HCT116 (cell line): ENCODE measurements around the gene ARID5B. TPM values are rescaled to one million over a fixed set of nuclear protein-coding genes. Genes with fewer than 3 reads are reported as not detected.

ENCODE experiments used
- ATAC-seq: fragments of 200-7000 bp; cut with Tn5 transposase; 2 replicates; pipeline ENCODE4 v1.9.1; 2020; ENCODE audit warnings: mild to moderate bottlenecking, moderate library complexity
- BruUV-seq: library from RNA; stranded (reverse); fragments of 400-500 nt; replicated peaks from 2 replicates; lab custom pipeline; 2021; lab: Mats Ljungman, UMichigan
- CTCF ChIA-PET: fragments of 300-600 bp; sonication (Branson Sonifier 250); formaldehyde crosslinking; loops from one replicate; lab custom pipeline; 2021; ENCODE audit warnings: antibody characterized with exemption; lab: Charles Lee
- POLR2A ChIA-PET: fragments of 300-600, 350-600 bp; sonication (Branson Sonifier 250); formaldehyde crosslinking; loops from one replicate; lab custom pipeline; 2021; ENCODE audit warnings: antibody characterized with exemption; lab: Charles Lee
- RAD21 ChIA-PET, 2 experiments: fragments of 300-600 bp; sonication (Branson Sonifier 250); formaldehyde crosslinking; loops; one replicate each; lab custom pipeline; 2023; ENCODE audit warnings: low total read pairs in 2 of 2; ENCODE audit not compliant: uncharacterized antibody in 2 of 2, unreplicated experiment in 2 of 2, low non-redundant PET in 1 of 2; lab: Charles Lee
- DNase-seq: peaks from one replicate; pipeline ENCODE4 v3.0.0-alpha.2; 2010; ENCODE audit warnings: low read depth, low spot score
- H2AFZ ChIP-seq: fragments of 200-600 bp; shearing (Covaris generic), sonication (generic); 2 replicates; pipeline ENCODE4 v1.6.1; 2017; ENCODE audit warnings: low read depth, mixed run types, mixed read lengths, antibody characterized with exemption, low read length; ENCODE audit not compliant: poor library complexity, severe bottlenecking
- H3K27ac ChIP-seq: 2 replicates; pipeline ENCODE4 v1.5.1; 2012; ENCODE audit warnings: low read depth, low read length
- H3K27me3 ChIP-seq: fragments of 200-600 bp; sonication (generic); 2 replicates; pipeline ENCODE4 v1.6.1; 2016; ENCODE audit warnings: mixed run types, low read length, mixed read lengths; ENCODE audit not compliant: insufficient read depth
- H3K36me3 ChIP-seq, 2 experiments: fragments of 200-500 bp in 1 of 2; fragments of 200-600 bp in 1 of 2; sonication (Bioruptor generic) in 1 of 2; sonication (generic) in 1 of 2; 2 replicates each; pipeline versions ENCODE4 v1.5.1 to v1.6.1; 2014 to 2016; ENCODE audit warnings: low read length in 2 of 2, inconsistent platforms in 1 of 2, mixed read lengths in 1 of 2, mixed run types in 1 of 2; ENCODE audit not compliant: insufficient read depth in 2 of 2, control insufficient read depth in 1 of 2
- H3K4me1 ChIP-seq, 2 experiments: fragments of 200-600 bp in 1 of 2; sonication (generic) in 1 of 2; 2 replicates each; pipeline versions ENCODE4 v1.5.1 to v1.6.1; 2012 to 2017; ENCODE audit warnings: low read length in 2 of 2, inconsistent platforms in 1 of 2, mild to moderate bottlenecking in 1 of 2, mixed read lengths in 1 of 2, mixed run types in 1 of 2, moderate library complexity in 1 of 2; ENCODE audit not compliant: insufficient read depth in 2 of 2, control insufficient read depth in 1 of 2
- H3K4me2 ChIP-seq: fragments of 200-600 bp; sonication (generic); 2 replicates; pipeline ENCODE4 v1.6.1; 2017; ENCODE audit warnings: mixed run types, low read length, mixed read lengths
- H3K4me3 ChIP-seq, 2 experiments: fragments of 200-600 bp in 1 of 2; sonication (generic) in 1 of 2; replicated peaks in 1 of 2; 2 replicates each; pipeline ENCODE4 v1.5.1; 2011 to 2016; ENCODE audit warnings: low read length in 2 of 2, control low read depth in 1 of 2, low read depth in 1 of 2, mild to moderate bottlenecking in 1 of 2, mixed read lengths in 1 of 2, mixed run types in 1 of 2
- H3K79me2 ChIP-seq: fragments of 200-600 bp; sonication (generic); 2 replicates; pipeline ENCODE4 v1.6.1; 2017; ENCODE audit warnings: mild to moderate bottlenecking, mixed run types, low read length, moderate library complexity, mixed read lengths; ENCODE audit not compliant: insufficient read depth
- H3K9ac ChIP-seq: fragments of 200-600 bp; sonication (generic); 2 replicates; pipeline ENCODE4 v1.6.1; 2016; ENCODE audit warnings: low read length, mixed read lengths
- H3K9me2 ChIP-seq: fragments of 200-600 bp; sonication (generic), shearing (Covaris generic); 2 replicates; pipeline ENCODE4 v1.6.1; 2017; ENCODE audit warnings: mixed run types, mild to moderate bottlenecking, moderate library complexity; ENCODE audit not compliant: insufficient read depth
- H3K9me3 ChIP-seq, 2 experiments: fragments of 200-500 bp in 1 of 2; fragments of 200-600 bp in 1 of 2; sonication (Bioruptor generic) in 1 of 2; sonication (generic) in 1 of 2; 2 replicates each; pipeline ENCODE4 v1.6.1; 2014 to 2017; ENCODE audit warnings: low read length in 2 of 2, mixed read lengths in 2 of 2, inconsistent platforms in 1 of 2, low read depth in 1 of 2, mild to moderate bottlenecking in 1 of 2, mixed run types in 1 of 2, moderate library complexity in 1 of 2; ENCODE audit not compliant: control insufficient read depth in 1 of 2, insufficient read depth in 1 of 2
- H4K20me1 ChIP-seq: fragments of 200-600 bp; sonication (generic), shearing (Covaris generic); 2 replicates; pipeline ENCODE4 v1.6.1; 2017; ENCODE audit warnings: mixed run types, mild to moderate bottlenecking, moderate library complexity; ENCODE audit not compliant: insufficient read depth
- CEBPB ChIP-seq: IDR thresholded peaks from 2 replicates; pipeline ENCODE4 v1.6.1; 2012; ENCODE audit warnings: low read depth
- EGR1 ChIP-seq: IDR thresholded peaks from 2 replicates; pipeline ENCODE4 v1.6.1; 2012; ENCODE audit warnings: low read depth
- RAD21 ChIP-seq: IDR thresholded peaks from 2 replicates; pipeline ENCODE4 v1.6.1; 2012; ENCODE audit warnings: low read depth, mild to moderate bottlenecking
- SIN3A ChIP-seq: IDR thresholded peaks from 2 replicates; pipeline ENCODE4 v1.6.1; 2012; ENCODE audit warnings: low read depth
- SP1 ChIP-seq: IDR thresholded peaks from 2 replicates; pipeline ENCODE4 v1.6.1; 2012; ENCODE audit warnings: low read depth
- SRF ChIP-seq: IDR thresholded peaks from 2 replicates; pipeline ENCODE4 v1.6.1; 2012; ENCODE audit warnings: low read depth
- ZNF274 ChIP-seq: fragments of 200-500 bp; sonication (Bioruptor generic); IDR thresholded peaks from 2 replicates; pipeline ENCODE4 v1.6.1; 2014; ENCODE audit warnings: mild to moderate bottlenecking, low read depth, low read length, inconsistent platforms
- intact Hi-C: fragments of 100-400 bp; cut with micrococcal nuclease; formaldehyde crosslinking; loops from 2 replicates; pipeline ENCODE4 v1.10.0; 2022
- total RNA-seq: library from RNA; stranded (reverse); gene quantifications from one replicate; pipeline ENCODE4 v1.2.1, GENCODE V29; 2021; ENCODE audit not compliant: unreplicated experiment
- TF ChIP-seq, protein P1 (sequence below): IDR thresholded peaks from 2 replicates; pipeline ENCODE4 v1.6.1; 2011; ENCODE audit warnings: mild to moderate bottlenecking, low read length, moderate library complexity; ENCODE audit not compliant: insufficient replicate concordance; ENCODE audit errors: extremely low read depth

ARID5B gene
- total RNA-seq, 1 experiment from 2014 or later, result 4.7 TPM

- no TSS peak for BruUV-seq
- CTCF ChIA-PET, result no interaction called here
- H4K20me1 ChIP-seq, result no peaks in the 10 kb centered on the region
- no peak overlapping the region for H3K4me2 ChIP-seq
- H3K27ac ChIP-seq, result no peak overlapping the region
- H3K9ac ChIP-seq, result no peak overlapping the region
- RAD21 ChIA-PET, result no interaction called here
- H3K4me1 ChIP-seq, result peaks cover 0 to 9% of the 10 kb centered on the region in 2 experiments; a peak in 3 of 4 replicates
- no peaks in the 10 kb centered on the region for H3K9me3 ChIP-seq
- no peak overlapping the region for H2AFZ ChIP-seq
- no peaks in the 10 kb centered on the region for H3K9me2 ChIP-seq
- TF ChIP-seq SP1 (no peak), ZNF274 (no peak), CEBPB (no peak), RAD21 (no peak), SRF (no peak), EGR1 (no peak), SIN3A (no peak)
- TF ChIP-seq, protein P1, sequence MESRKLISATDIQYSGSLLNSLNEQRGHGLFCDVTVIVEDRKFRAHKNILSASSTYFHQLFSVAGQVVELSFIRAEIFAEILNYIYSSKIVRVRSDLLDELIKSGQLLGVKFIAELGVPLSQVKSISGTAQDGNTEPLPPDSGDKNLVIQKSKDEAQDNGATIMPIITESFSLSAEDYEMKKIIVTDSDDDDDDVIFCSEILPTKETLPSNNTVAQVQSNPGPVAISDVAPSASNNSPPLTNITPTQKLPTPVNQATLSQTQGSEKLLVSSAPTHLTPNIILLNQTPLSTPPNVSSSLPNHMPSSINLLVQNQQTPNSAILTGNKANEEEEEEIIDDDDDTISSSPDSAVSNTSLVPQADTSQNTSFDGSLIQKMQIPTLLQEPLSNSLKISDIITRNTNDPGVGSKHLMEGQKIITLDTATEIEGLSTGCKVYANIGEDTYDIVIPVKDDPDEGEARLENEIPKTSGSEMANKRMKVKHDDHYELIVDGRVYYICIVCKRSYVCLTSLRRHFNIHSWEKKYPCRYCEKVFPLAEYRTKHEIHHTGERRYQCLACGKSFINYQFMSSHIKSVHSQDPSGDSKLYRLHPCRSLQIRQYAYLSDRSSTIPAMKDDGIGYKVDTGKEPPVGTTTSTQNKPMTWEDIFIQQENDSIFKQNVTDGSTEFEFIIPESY, result no peak
- no peak overlapping the region for H3K4me3 ChIP-seq
- DNase-seq (no peak), ATAC-seq (no peak)
- H3K36me3 ChIP-seq, result no peaks in the 10 kb centered on the region
- no peaks in the 10 kb centered on the region for H3K27me3 ChIP-seq
- intact Hi-C loops, result no loop called here
- POLR2A ChIA-PET, result no interaction called here
- no peaks in the 10 kb centered on the region for H3K79me2 ChIP-seq
Measured at GRCh38 chr10:62098278-62099121, 197.0 kb downstream of the ARID5B start.
